HG03521 (cell line): ENCODE data around the gene TUBD1.
"Not testable (repeated sequence)": the region's sequence is repeated elsewhere in the genome, so short reads cannot be mapped to it uniquely, and the experiment has no call there.

Source experiments
- ATAC-seq: cut with Tn5 transposase; IDR thresholded peaks from one replicate; pipeline ENCODE4 v1.9.1; 2021; ENCODE audit warnings: mild to moderate bottlenecking, moderate library complexity; ENCODE audit not compliant: unreplicated experiment

TUBD1 gene, protein sequence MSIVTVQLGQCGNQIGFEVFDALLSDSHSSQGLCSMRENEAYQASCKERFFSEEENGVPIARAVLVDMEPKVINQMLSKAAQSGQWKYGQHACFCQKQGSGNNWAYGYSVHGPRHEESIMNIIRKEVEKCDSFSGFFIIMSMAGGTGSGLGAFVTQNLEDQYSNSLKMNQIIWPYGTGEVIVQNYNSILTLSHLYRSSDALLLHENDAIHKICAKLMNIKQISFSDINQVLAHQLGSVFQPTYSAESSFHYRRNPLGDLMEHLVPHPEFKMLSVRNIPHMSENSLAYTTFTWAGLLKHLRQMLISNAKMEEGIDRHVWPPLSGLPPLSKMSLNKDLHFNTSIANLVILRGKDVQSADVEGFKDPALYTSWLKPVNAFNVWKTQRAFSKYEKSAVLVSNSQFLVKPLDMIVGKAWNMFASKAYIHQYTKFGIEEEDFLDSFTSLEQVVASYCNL

DNA sequence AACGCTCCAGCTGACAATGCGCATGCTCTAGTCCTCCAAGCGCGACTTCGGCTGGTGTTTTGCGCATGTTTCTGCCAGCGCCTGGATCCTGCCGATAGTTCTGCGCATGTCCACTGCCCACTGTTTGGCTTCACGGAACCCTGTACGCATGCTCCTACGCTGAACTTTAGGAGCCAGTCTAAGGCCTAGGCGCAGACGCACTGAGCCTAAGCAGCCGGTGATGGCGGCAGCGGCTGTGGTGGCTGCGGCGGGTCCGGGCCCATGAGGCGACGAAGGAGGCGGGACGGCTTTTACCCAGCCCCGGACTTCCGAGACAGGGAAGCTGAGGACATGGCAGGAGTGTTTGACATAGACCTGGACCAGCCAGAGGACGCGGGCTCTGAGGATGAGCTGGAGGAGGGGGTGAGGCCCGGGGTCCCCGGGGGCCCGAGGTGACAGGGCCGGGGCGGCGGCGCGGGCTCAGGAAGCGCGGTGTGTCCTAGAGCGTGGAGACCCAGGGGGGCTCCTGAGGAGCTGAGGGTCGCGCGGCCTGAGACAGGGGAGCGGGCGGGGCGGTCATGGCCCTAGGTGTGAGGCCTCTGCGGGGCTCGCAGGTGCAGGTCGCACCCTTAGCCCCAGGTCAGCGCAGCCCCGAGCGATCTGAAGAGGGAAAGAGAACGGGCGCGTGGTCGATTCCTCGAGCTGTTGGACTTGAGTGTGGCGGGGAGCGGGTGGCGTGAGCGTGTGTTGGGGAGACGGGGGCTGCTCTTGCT lies at the start of gene TUBD1, which contains the start of gene RPS6KB1:
Gene TUBD1 (minus strand): TSS at position 20 of the 752 bp plus-strand sequence. CDS start 1,941 bp downstream, outside the sequence.
Gene RPS6KB1 (plus strand): TSS at position 198 of the 752 bp plus-strand sequence. CDS start 64 bp downstream, at position 262.
- ATAC-seq: peak; percentile 89

DNA sequence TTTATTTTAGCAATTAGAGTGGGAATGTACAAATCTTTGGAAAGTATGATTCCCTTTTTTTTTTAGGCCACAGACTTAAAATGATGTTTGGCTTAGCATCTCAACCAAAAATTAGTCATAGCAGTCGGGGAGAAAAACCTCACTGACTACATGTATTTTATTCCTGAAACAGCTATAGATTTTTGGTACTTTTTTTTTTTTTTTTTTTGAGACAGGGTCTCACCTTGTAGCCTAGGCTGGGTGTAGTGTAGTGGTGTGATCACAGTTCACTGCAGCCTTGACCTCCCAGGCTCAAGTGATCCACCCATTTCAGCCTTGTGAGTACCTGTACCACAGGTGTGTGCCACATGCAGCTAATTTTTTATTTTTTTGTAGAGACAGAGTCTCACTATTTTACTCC lies 48.4 kb upstream of the TUBD1 start:
- ATAC-seq: no peak

DNA sequence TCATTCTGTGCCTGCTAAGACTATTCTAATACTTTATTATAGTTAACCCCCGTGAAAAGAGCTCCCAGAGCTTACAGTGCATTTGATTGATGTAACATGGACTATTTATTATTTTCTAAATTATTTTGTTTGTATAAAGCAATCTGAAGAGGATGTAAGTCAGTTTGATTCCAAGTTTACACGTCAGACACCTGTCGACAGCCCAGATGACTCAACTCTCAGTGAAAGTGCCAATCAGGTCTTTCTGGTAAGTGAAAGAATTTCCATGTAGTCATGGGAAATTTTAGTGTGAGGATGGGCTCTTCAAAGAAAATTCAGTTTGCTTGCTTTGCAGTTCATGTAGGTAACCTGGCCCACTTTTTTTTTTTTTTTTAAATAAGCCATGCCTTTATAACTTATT lies 48.0 kb upstream of the TUBD1 start:
- not testable (repeated sequence) for ATAC-seq

DNA sequence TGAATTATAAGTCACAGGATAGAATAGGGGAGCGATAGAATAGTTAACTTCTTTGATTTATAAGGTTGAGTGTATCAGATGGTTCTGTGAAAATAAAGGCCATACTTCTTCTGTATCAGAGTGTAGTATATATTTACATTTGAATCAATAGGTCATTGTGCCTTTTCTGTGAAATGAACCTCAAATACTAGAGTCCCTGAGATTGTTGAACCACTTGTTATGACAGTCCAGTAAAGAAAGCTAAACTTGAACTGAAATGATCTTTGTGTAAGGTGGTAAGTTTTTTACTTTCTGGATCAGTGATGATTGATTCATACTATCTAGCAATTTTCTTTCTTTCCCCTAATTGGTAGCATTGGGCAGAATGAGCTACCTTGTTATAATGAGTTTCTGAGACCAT lies 40.6 kb upstream of the TUBD1 start:
- ATAC-seq: not testable (repeated sequence)

DNA sequence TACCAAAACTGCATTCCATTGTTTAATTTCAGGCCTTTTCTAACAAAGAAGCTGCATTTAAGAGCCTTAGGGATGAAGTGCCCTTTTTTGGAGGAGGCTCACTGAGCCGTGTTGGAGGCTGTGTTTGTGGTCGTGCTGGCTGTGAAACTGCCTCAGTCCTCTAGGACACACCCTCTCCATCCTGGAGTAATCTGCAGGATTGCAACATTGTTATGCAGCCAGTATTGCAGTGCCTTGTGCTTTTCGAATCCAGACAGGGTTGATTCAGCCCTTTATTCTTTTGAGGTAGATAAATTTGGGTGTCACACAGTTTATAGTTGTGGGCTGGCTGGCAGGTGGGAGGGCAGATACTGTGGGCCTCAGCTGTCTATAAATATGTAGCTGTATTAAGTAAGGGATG lies 38.0 kb upstream of the TUBD1 start:
- not testable (repeated sequence) for ATAC-seq

DNA sequence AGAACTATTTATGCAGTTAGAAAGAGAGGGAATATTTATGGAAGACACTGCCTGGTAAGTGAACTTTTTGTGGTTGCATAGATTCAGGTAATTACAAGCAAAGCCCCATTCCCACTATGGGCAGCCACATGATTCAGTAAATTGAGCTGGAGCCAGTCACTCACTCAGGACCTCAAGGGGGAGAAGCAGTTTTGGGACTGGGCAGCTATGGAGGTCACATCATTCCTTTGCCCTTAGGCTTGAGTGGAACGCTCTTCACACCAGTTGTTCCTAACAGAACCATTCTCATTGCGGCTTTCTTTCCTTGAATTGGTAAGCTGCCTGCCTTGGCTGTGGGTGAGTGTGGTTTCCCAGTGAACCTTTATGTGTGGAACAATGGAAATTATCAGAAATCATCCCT lies 37.4 kb upstream of the TUBD1 start:
- not testable (repeated sequence) for ATAC-seq

DNA sequence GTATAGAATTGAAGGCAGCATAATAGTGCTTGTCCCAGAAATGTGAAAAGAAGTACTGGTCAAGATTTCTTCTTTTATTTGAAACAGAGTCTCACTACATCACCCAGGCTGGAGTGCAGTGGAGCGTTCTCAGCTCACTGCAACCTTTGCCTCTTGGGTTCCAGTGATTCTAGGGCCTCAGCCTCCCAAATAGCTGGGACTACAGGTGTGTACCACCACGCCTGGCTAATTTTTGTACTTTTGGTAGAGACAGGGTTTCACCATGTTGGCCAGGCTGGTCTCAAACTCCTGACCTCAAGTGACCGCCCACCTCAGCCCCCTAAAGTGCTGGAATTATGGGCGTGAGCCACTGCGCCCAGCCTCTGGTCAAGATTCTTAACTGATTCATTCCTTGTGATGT lies 27.9 kb upstream of the TUBD1 start:
- not testable (repeated sequence) for ATAC-seq

DNA sequence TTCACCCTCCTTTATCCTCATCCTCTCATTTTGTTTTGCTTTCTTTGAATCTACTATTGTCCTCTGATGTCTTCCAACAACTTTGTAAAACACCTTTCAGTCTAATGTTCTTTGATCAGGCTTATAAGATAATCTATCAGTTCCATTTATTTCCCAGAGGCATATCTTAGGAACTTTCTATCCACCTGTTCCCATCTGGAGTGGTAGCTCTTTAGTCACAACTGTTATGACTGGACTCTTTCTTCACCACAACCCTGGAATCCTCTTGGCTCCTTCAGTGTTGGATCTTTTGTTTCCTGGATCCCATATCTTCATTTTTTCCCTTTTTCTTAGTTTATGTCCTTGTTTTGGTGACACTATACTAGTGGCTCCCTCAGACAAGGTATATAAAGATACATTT lies 23.7 kb upstream of the TUBD1 start:
- no peak for ATAC-seq

DNA sequence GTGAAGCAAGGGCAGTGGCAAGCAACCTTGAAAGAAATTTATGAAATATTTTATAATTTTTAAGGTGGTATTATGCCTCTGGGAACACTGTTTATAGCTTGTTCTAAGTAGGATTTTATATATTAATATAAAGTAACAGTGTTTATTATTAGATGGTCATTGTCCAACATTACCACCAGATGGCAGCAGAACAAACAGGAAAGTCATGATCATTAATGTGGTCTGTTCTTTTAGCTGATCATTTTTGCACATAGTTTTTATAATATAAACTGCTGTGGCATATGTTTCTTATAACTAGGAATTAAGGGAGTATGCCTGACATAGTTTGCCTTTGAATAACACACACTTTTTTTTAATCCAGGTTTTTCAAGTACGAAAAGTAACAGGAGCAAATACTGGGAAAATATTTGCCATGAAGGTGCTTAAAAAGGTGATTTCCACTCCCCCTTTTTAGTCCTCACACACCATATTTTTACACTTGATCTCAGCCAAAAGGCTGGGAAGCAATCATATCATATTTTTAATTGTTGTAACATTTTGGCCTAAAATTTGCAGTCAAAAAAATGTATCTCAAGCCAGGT lies 21.6 kb upstream of the TUBD1 start:
- ATAC-seq: no peak

DNA sequence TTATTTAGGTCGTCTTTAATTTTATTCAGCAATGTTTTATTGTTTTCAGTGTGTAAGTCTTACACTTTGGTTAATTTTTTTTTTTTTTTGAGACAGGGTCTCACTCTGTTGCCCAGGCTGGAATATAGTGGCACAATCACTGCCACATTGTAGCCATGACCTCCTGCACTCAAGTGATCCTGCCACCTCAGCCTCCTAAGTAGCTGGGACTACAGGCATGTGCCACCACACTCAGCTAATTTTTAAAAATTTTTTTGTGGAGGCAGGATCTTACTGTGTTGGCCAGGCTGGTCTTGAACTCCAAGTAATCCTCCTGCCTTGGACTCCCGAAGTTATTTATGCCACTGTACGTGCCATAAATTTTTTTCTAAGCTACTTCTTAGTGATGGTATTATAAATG lies 14.7 kb upstream of the TUBD1 start:
- no peak for ATAC-seq

DNA sequence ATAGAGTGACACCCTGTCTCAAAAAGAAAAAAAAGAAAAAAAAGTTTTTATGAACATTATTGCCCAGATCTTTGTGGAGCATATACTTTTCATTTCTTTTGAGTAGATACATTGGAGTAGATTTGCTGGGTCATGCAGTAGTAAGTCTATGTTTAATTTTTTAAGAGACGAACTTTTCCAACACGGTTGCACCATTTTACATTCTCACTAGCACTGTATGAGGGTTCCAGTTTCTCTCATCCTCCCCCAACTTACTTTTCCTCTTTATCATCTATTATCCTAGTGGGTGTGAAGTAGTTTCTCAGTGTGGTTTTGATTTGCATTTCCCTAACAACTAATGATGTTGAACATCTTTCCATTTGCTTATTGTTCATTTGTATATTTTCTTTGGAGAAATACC lies 10.7 kb upstream of the TUBD1 start:
- no peak for ATAC-seq

DNA sequence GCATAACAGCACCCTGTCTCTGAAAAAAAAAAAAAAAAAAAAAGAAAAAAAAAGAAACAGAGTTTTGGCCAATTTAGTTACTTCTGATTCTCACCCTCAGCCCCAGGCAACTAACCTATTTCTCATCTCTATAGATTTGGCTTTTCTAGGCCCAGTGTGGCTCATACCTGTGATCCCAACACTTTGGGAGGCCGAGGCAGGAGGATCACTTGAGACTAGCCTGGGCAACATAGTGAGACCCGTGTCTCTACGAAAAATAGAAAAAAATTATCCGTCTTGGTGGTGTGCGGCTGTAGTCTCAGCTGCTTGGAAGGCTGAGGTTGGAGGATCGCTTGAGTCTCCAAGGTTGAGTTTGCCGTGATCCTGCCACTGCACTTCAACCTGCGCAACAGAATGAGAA lies 8.9 kb upstream of the TUBD1 start:
- no peak for ATAC-seq

DNA sequence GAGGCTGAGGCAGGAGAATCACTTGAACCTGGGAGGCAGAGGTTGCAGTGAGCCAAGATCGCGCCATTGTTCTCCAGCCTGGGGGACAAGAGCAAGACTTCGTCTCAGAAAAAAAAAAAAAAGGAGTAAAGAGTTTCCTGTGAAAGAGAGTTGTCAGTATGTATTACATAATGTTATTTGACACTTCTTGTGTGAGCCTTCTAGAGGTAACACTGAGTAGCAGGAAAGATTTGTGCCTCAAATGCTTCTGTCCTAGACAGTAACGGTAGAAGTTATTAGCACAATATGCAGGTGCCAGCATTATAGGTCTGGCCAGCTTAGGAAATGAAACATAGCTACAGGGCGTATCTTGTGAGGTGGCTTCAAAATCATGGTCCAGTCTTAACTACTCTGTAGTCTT lies 6.4 kb upstream of the TUBD1 start:
- ATAC-seq: no peak

DNA sequence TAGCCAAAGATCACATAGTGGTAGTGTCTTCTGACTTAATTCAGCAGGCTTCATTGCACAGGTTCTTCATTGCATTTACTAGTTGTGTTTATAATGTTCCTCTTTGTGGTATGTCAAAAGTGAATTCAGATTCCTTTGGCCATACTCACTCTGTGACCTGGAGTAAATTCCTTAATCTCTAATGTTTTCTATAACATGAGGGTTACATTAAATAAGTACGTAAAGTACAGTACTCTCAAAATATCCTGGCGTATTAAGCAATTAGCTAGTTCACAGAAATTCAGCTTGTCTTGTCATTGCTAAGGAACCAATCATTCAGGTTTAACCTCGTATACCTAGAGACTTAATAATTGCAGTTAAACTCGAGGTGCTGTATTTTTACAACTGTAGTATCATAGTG lies 4.3 kb upstream of the TUBD1 start:
- no peak for ATAC-seq

DNA sequence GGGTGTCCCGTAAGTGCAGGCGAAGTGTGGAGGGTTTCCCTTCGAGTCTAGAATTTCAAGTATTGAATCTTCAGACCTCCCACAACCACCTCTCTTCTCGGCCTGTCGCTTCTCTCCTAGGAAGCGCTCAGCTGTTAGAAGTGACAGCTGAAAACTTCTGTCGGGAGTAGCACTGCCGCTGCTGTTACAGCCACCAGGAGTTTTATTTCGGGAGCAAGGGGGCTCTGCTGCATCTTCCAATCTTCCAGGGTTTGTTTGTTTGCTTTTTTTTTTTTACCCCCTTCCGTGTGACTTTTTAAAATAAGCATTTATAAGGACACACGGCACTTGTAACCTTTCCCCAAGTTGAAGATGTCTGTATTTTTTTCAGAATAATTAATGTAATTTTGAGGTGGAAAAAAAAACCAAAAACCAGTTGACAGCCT lies 945 bp upstream of the TUBD1 start:
- no peak for ATAC-seq

DNA sequence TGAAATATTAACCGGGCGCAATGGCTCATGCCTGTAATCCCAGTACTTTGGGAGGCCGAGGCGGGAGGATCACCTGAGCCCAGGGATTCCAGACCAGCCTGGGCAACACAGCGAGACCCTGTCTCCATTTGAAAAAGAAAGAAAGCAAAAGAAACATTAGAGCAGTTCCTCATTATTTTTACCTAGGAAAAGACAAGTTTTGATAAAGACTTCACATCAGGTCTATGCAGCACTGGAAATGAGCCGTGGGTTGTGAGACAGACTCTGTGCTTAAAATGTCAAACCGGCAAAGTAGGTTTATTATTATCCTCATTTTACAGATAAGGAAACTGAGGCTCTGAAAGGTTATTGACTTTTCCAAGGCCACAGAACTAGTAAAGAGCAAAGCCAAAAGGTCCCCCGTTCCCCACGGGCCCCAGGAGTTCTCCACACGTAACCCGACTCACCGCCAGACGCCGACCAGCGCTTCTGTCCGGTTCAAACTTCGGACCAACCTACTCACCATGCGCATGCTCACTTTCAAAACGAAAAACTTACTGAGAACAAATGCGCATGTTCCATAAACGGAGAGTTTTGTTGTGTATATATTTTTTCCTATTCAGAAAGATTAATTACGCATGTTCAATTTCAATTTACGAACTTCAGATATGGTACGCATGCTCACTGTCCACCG lies 356 bp downstream of the TUBD1 start:
- peak; percentile 45 for ATAC-seq

DNA sequence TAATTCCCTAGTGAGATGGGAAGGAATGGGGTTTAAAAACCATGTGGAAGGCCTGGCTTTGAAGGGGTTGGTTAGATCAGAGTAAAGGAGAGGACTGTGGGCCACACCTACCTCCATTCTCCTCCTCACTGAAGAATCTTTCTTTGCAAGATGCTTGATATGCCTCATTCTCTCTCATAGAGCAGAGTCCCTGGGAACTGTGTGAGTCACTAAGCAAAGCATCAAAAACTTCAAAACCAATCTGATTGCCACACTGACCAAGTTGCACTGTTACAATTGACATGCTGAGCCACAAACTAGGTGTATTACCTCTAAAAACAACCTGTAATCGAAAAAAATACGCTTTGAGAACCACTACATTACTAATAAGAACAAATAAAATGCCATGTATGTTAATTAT lies 2.0 kb downstream of the TUBD1 start:
- no peak for ATAC-seq

DNA sequence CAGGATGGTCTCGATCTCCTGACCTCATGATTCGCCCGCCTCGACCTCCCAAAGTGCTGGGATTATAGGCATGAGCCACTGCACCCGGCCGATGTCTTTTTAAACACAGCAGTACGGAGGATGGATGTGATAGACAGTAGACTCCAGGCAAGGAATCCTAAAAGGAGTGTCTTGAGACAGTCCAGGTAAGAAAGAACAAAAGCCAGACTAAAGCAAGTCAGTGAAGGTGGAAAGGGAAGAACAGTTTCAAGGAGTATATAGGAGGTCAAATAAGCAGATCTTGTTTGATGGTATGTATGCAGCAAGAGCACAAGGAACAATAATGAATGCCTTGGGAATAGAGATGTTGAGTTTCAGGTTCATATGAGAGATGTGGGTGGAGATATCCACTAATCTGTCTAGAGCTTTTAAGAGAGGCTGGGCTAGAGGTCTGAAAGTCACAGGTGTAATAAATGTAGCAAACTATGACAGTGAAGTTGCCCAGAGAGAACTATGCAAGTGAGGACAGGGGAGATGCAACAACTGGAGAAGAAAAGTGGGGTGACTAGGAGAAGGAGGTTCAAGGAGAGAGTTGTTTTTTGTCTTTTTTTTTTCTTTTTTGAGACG lies 4.5 kb downstream of the TUBD1 start:
- ATAC-seq: no peak

DNA sequence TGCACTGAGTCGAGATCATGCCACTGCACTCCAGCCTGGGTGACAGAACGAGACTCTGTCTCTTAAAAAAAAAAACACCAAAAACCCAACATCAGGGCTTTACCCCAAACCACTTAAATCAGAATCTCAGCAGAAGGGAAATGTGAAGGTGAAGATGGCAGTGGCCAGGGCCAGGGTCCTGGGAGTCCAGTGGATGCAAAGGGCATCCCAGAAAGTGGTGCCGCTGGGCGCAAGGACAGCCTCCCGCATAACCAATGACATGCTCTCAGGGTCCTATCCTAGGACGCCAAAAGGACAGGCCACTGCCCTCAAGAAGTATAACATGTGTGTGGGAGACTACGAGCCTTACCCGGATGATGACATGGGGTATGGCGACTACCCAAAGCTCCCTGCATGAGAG lies 7.9 kb downstream of the TUBD1 start:
- ATAC-seq: no peak

DNA sequence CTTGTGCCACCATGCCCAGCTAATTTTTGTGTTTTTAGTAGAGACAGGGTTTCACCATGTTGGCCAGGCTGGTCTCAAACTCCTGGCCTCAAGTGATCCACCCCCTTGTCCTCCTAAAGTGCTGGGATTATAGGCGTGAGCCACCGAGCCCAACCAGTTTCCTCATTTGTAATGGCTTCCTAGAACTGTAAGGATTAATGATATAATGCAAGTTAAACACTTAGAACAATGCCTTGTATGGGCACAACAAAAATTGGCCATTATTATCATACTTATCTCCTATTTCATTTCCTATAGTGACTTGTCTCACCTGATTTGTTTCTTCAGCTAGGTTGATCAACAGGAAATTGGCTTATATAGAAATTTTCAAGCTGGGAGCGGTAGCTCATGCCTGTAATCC lies 14.1 kb downstream of the TUBD1 start:
- no peak for ATAC-seq

DNA sequence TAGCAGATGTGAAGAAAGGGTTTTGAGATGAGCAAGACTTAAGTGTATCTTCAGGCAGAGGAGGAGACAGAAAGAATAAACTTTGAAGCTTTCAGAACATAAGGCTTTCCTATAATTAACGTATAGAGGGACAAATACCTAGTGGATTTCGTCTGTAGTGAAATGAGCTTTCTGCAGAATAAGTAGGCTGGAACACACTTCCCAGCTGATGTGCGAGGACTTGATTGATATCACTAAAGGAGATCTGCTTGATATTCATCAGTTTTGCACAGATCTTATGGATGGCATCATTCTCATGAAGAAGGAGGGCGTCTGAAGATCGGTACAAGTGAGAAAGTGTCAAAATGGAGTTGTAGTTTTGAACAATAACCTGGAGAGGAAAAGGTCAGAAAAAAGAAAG lies 14.8 kb downstream of the TUBD1 start:
- no peak for ATAC-seq
